Measurements from ENCODE around the gene PAQR7.

PAQR7 gene

DNA sequence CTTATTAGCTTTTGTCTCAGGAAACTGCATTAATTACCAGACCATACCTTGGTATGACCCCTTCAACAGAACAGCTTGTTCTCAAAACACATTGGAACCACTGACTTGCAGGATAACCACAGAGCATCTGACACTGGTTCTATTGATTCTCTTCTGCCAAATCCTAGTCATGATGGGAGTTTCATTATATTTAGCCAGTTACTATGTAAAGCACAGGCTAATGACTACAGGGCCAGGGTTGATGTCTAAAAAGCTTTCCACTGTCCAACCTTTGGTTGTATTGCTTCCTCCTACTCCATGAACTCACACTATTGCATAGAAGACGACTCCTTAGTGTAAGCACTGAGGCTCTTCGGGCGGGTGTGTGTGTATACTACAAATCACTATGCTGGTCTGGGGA, 27.0 kb upstream of the PAQR7 start:
- no peak for DNase-seq

GRCh38 chr1:25900219-25900618, 24.7 kb upstream of the PAQR7 start:
- DNase-seq, result no peak

DNA sequence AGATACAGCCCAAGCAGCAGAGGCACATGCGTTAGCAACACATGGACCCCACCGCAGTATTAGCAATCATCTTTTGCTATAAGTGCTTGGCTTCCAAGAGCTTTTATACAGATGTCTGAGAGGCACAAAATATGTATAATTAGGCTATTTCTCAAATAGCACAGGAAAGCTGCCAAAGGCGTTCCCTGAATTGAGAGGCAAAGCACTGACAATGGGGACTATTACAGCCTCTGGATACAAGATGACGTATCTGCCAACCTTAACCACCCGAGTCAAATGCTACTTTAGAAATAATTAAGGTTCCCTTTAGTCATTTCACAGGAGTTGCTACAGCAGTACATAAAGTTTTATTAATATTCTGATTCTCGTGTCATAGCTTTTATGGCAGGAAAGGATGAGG, 24.3 kb upstream of the PAQR7 start:
- DNase-seq, result no peak

DNA sequence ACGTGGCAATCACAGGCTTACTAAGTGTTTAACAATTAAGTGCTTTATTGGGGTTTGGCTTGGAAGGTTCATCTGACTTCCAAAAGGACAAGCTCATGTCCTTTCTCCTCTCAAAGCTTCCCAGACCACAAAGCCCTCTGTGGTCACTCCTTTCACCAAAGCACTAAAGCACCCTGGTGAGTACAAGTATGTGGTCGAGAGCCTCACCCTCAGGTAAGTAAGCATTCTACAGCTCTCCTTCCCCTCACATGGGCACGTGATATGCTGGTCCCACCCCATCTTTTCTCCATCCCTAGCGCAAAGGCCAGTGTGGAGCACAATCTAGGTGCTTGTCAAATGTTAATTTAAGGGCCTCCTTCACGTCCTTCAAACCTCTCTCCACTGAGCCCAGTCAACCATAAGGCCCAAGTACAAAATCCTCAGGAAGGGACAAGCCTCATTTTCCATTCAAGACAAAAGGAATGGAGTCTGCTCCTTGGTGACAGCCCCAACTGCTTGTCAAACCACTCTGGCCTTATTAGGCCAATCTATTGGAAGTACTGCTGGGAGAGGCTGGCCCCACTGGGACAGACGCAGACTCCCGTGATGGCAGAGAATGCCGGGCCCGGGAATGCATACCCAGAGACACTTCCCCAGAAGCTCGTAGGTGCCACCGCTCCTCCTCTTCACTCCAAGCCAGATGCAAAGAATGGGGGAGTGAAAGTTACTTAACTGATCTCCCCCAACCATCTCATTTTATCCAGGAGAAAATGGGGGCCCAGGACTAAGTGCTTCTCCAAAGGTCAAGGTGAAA, 22.9 kb upstream of the PAQR7 start:
- no peak for DNase-seq

DNA sequence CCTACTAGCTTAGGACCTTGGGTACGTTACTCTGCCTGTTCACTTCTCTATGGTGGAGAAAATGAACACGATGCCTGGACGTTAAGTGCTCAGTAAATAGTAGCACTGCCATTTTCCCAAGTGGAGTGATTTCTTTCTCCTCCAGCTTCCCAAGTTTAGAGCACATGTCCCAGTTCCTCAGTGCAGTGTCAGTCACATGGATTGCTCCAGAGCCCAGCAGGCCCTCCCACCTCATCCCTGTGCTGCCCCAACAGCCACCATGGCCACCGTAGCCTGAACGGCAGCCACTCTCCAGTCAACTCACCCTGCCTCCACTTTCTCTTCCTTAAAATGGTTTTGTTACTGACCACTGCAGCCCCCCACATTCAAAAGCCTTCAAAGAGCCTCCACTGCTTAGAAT, 22.2 kb upstream of the PAQR7 start:
- DNase-seq, result no peak

- DNase-seq, result no peak
Observed at GRCh38 chr1:25896266-25896665, 20.8 kb upstream of the PAQR7 start.

DNA sequence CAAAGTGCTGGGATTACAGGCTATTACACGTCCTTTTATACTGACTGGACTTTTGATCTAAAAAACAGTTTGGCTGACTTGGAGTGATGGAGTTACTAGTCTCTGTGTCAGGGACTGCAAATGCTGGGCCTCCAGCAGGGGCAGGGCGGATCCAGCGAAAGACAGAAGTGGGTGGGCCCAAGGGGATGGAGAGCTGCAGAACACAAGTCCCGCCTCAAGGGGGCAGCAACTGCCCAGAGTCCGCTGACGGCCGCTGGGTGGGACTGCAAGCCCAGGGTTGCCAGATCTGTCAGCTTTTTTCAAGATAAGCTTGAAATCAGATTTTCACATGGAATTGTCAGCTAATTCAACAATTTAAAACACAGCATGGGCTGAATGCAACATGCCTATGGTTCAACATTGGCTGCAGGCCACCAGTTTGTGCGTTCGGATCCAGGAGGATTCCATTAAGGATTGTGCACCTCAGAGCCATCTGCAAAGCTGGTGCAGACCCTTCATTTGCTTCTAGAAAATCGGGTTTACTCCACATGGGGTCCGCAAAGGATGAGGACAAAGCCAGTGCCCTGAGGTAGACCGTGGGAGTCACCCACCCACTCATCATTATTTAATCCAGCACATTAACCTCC, 20.0 kb upstream of the PAQR7 start:
- peak; percentile 93 for DNase-seq

GRCh38 chr1:25893116-25893515, 17.6 kb upstream of the PAQR7 start:
- DNase-seq, result no peak

GRCh38 chr1:25891606-25892005, 16.1 kb upstream of the PAQR7 start:
- no peak for DNase-seq

GRCh38 chr1:25890239-25891034, 14.9 kb upstream of the PAQR7 start:
- no peak for DNase-seq

DNA sequence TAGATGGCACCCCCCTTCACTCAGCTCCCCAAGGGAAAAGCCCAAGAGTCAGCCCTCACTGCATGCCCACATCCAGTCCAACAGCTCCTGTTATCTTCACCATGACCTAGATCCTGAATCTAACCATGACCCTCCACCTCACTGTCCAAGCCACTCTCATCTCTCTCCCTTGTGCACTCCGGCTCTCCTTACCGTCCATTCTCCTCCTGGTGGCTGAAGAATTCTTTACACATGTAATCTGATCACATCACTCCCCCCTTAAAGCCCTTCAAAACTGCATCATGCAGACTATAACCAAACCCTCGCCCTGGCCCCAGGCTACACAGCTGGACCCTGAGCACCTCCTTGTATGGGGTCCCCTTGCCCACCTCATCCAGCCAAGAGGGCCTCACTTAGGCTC, 14.0 kb upstream of the PAQR7 start:
- no peak for DNase-seq

DNA sequence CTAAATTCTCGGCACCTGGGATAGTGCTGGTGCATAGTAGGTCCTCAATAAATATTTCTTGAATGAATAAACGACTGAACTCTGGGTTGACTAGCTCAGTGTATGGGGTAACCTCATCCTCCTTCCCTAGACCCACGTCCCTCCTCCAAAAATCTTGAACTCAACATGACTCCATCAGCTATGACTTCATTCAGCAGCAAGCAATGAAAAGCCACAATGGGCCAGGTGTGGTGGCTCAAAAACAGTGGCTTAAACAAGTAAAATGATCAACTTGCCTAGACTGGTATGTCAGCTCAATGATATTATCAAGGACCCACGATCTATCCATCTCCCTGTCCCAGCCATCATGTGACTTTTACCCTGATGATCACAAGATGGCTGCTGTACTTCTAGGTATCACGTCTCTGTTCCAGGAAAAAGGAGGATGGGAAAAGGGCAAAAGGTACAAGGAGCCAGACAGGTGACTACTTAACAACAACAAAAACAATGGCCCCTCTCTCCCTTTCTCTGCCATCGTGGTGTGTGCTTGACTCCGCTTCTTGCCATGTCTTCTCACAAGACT, 13.0 kb upstream of the PAQR7 start:
- no peak for DNase-seq

DNA sequence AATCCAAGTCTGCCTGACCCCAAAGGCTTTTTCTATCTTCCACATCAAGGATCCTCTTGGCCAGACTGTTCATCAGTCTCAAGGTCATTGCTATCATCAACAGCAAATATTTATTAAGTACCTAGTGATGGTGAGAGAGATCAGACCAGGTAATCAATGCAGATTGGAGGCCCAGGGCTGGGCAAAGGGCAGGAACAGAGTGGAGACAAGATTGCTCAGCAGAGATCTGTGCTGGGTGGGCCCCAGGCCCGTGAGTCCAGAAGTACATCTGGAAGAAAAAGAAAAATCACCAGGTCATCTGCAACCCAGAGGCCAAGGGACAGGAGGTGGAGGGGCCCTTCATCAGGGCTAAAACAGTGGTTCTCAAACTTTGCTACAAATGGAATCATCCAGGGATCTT, 10.1 kb upstream of the PAQR7 start:
- DNase-seq, result no peak

GRCh38 chr1:25881266-25881665, 5.8 kb upstream of the PAQR7 start:
- no peak for DNase-seq

DNA sequence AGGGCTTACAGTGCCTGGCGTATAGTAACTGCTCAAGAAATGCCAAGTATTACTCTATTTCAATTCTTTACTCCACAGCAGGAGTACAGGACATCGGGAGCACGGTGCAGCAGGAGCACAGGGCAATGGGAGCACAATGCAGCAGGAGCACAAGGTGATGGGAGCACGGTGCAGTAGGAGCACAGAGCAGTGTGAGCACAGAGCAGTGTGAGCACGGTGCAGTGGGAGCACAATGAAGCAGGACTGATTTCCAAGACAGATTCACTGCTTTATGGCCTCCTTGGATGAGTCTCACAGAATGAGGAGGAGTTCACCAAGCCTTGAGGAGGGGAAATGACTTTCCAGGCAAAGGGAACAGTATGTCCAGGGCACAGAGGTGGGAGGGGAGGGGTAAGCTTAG, 5.0 kb upstream of the PAQR7 start:
- no peak for DNase-seq

DNA sequence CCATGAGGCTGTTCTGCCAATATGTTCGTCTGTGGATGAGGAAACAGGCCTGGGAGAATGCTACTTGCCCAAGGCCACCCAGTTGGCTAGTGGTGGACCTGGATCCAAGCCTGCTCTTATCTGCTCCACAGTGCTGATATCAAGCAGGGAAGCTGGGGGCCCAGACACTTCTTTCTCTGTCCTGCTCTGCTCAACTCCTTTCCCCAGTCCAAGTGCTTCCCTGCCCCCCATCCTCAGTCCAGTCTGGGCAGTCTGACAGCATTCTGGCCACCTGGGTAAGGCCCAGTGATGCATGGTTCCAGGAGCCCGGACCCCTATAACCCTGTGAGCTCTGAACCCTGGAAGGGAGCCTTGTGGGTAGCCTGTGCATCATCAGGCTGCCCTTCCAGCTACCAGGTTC, 4.2 kb upstream of the PAQR7 start:
- no peak for DNase-seq

GRCh38 chr1:25878690-25879089, 3.2 kb upstream of the PAQR7 start:
- DNase-seq, result no peak

DNA sequence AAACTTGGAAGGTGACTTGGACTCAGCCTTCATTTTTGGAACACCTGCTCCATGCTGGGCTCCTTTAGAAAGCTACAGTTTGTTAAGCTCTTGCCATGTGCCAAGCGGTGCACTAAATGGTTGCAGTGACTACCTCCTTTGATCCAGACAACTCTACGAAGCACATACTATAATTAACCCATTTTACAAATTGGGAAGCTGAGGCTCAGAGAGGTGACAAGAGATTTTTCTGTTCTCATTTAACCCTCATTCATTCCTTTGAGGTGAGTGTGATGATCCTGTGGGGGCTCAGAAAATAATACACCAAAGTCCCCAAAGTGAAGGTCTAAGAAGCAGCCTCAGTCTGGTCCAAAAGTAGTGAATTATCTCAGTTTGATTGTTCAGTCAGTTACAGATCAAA, 1.6 kb upstream of the PAQR7 start:
- DNase-seq, result no peak

DNA sequence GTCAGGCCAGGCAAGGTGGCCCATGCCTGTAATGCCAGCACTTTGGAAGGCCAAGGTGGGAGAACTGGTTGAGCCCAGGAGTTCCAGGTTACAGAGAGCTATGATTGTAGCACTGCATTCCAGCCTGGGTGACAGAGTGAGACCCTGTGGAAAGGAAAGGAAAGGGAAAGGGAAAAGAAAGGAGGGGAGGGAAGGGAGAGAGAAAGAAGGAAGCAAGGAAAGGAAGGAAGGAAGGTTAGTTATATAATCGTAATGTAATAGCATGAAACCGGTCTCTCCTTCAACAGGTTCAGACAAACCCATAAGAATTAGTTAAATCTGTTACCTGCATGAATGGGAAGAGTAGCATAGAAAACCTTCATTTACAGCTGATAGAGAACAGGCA, 1.2 kb upstream of the PAQR7 start:
- no peak for DNase-seq

- DNase-seq, result no peak
Observed at GRCh38 chr1:25875856-25876692, 566 bp upstream of the PAQR7 start.

DNA sequence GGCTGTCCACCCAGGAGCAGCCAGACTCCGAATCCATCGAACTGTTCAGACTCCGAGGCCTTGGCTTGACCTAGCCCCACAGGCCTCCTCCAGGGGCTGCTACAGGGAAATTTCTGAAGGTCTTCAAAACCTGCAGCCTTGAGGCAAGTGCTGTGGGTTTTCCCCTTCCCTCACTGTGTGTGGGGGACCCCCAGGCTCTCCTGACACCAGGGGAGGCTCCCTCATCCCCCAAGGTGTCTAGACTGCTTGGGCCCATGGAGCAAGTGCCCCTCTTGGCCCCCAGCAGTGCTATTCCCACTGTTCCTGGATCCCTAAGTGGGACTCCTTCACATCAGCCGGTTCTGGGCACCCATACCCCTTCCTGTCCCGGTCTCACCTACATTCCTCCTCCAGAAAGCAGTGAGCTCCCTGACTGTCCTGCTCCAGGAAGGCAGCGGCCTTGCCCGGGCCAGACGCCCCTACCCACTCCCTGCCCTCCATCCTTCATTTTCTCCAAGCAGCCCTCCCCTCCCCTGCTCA, 814 bp downstream of the PAQR7 start:
- no peak for DNase-seq

DNA sequence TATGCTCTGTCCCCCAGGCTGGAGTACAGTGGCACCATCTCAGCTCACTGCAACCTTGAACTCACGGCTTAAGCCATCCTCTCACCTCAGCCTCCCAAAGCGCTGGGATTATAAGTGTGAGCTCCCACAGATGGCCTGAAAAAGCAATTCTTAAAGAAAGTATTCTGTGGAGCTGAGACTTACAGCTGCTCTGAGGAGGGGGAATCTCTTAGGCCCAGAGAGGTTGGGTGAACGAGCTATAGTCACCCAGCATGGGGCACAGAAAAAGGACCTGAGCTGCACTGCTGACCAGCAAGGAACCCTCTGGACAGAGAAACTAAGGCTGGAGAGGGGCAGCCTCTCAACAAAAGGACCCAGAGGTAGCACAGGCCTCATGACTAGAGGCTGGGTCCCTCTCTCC, 1.3 kb downstream of the PAQR7 start:
- no peak for DNase-seq

DNA sequence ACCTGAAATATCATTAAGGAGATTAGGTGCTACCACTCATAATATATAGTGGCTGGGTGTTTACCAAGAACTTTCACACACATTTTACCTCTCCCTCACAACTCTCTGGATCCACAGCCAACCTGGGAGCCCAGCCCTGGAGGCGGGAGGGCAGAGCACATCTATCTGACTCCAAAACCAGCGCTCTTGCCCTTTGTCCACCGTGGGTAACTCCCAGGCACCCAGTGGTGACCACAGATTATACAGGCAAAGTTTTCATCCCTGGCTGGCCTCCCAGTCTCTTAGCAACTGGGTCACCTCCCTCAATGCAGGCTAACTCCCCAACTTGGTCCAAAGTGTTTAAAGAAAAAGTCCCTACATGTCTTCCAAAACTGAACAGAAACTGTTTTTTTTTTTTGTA, 2.4 kb downstream of the PAQR7 start:
- DNase-seq, result no peak
